Posterior cingulate gyrus (tissue), 11 donors: Measurements from ENCODE around the gene SMPD3.

ENCODE experiments used
- DNase-seq, 10 donors: peaks; one replicate each; pipeline versions ENCODE4 v3.0.0 to v3.0.0-alpha.2; 2020 to 2021; ENCODE audit warnings: mixed read lengths in 3 of 10
- intact Hi-C: fragments of 100-400 bp; cut with DNase I; formaldehyde crosslinking; loops from one replicate; pipeline ENCODE4 v1.15.1; 2023

SMPD3 gene

DNA sequence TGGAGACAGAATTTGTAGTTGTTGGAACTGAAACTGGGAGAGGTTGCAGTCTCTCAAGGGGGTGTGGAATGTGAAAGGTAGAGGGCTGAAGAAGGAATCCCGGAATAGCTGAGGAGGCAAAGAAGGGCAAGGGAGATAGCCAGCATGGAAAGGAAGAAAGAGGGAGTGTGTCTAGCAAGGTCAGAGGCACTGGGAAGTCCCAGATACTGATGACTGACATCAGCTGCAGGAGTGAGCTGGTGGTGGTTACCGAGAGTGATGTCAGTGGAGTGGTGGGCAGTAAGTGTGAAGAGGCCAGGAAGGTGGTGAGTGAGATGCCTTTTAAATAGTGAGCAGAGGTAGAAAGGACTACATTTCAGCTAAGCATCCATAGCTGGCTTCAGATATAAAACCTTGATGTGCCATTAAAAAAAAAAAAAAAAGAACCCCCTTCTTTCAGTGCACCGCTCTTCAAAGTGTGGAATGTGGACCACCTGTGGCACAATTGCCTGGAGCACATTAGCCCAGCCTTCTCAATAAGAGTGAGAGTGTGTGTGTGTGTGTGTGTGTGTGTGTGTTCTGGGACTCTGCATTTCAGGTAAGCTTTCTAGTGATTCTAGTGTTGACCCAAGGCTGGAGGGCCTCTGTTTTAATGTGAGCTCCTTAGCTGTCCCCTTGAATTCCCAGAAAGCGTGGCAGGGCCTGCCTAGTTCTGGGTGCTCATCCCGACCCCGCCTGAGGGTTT lies 129.0 kb downstream of the SMPD3 start:
- intact Hi-C loops: loop anchor here (10.0 kb wide), 1 partner anchor 235 kb away; the partner anchor contains the start of gene NFATC3
- DNase-seq: no peak

DNA sequence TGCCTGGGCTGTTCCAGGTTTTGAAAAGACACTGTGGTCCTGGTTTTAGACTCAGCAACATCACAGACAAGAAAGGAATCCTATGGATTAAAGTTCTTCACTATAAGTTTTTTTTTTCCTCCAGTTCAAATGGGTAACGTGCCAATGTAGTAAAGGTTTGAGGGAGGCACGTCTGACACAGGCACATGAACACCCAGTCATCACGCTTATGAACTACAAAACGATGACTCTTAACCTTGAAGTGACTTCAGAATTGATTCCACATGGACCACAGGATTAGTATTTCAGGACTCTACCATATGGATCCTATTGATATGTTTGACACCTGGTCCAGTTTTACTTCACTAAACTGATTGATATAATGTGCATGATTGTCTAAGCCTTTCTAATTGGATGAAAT lies 135.2 kb downstream of the SMPD3 start:
- DNase-seq: no peak
- intact Hi-C loops: loop anchor here (5.0 to 10.0 kb wide), 2 partner anchors 46 to 228 kb away; partner anchors contain the start of gene NFATC3

DNA sequence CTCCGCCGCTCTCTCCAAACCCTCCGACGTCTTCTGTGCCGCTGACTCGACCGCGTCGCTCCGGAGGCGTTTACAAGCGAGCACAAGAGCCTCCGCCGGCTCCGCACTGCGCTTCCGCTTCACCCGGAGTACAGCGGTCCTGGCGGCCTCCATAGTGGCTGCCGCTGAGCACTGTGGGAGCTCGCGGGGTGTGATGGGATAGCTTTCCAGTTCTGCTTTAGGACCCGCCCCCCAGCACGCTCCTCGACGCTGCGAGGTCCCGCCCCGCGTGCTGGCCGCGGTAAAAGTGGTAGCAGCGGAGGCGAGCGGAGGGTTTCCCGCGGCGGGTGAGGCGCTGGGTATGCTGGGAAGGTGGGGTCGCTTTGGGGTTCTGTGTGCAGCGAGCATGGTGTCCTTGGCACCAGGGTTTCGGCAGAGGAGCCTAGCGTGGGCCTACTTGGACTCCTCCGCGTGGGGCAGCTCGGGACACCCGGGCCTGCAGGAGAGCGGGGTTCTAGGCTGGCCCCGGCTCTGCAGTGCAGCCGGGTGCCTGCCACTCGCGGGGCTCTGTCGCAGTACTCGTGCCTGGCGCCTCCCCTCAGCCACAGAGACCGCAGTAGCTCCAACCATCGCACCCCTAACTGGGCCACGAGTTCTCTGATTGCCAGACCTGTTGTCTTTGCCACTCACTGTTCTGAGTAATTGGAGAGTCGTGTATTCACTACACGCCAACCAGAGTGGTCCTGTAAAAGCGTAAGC lies 137.4 kb downstream of the SMPD3 start, which contains the start of the genes PRMT7 and SLC7A6OS:
Gene PRMT7 (plus strand): TSS at position 246 of the 738 bp plus-strand sequence. CDS start 4,961 bp downstream, outside the sequence.
Gene SLC7A6OS (minus strand): TSS at position 173 of the 738 bp plus-strand sequence. CDS start 20 bp downstream, at position 153.
- peak; percentile 89 to 99 (median 92) for DNase-seq
- intact Hi-C loops: loop anchor here (2.0 to 10.0 kb wide), 3 partner anchors 44 to 226 kb away; partner anchors contain the start of genes NFATC3 and PLA2G15

DNA sequence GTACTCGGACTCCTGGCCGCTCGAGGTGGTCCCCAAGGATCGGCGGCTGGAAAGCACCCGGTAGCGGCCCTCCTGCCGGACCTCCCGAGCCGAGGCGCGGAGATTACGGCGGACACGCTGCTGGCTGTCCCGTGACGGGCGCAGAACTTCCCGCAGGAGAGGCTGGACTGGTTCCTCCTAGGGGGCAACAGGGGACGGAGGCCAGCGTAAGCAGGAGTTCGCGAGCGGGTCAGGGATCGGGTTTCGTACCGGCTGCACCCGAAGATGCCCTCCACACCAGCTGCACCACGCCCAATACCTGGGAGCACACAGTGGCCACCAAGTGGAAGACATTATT lies 137.9 kb downstream of the SMPD3 start:
- DNase-seq: peak in 4 of 10 donors; percentile 10 to 82 (median 18)
- intact Hi-C loops: loop anchor here (2.0 to 10.0 kb wide), 3 partner anchors 43 to 226 kb away; partner anchors contain the start of genes NFATC3 and PLA2G15

DNA sequence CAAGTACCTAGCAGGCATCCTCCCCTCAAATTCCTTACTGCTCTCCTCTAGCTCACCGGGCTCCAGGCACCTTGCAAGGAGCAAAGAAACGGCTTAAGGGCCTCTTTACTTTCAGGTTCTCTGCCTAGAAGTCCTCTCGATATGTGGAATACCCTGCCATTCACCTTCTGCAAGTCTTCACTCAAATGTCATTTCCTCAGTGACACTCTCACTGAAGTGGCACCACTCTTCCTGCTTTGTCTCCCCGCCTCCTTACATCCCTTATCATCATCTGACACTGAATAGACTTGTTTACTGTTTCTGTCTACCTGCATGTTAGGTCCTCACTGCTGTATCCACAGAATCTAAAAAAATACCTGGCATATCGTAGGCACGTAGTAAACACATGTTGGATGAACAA lies 138.5 kb downstream of the SMPD3 start:
- DNase-seq: no peak
- intact Hi-C loops: loop anchor here (2.0 to 10.0 kb wide), 3 partner anchors 42 to 225 kb away; partner anchors contain the start of genes NFATC3 and PLA2G15
